ENCODE data around the gene GNG4. TPM values are rescaled to one million over a fixed set of nuclear protein-coding genes. Genes with fewer than 3 reads are reported as not detected.
A peak's percentile ranks its signal among the peaks of the same experiment; 100 is the strongest.

Gene GNG4
- total and polyA plus RNA-seq, 3 donors from 2014 or later, result 2.9 to 3.3 (median 3.2) TPM

DNA sequence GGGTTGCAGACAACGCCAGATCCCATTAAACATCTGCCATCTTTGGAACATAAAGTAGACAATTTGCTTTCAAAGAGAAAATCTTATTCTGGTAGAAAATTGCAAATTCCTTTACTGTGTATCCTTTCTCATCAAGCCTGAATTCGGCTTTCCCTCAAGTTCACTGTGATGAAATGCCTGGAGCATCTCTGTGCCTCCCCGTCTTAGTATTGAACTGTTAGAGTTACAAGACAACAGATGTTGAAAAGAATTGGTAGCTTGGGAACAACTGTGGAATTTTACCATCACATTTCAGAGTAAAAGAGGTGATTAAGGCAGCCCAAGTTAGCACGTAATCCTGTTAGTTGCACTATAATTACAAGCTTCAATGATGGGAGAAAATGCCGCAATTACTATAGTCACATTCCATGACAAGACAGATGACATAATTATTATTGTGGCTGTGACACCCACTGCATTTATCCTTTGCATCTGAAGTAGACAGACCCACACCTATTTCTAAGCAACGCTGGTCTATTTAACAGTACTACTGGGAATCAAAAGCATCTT is 90.9 kb downstream of the GNG4 start:
- no peak for DNase-seq
- 78 to 83% methylated on average over 6 of the region's 6 CpGs for WGBS, 2 donors
- H3K9me3 ChIP-seq, result no peaks in the 10 kb centered on the region
- TF ChIP-seq, protein P1, sequence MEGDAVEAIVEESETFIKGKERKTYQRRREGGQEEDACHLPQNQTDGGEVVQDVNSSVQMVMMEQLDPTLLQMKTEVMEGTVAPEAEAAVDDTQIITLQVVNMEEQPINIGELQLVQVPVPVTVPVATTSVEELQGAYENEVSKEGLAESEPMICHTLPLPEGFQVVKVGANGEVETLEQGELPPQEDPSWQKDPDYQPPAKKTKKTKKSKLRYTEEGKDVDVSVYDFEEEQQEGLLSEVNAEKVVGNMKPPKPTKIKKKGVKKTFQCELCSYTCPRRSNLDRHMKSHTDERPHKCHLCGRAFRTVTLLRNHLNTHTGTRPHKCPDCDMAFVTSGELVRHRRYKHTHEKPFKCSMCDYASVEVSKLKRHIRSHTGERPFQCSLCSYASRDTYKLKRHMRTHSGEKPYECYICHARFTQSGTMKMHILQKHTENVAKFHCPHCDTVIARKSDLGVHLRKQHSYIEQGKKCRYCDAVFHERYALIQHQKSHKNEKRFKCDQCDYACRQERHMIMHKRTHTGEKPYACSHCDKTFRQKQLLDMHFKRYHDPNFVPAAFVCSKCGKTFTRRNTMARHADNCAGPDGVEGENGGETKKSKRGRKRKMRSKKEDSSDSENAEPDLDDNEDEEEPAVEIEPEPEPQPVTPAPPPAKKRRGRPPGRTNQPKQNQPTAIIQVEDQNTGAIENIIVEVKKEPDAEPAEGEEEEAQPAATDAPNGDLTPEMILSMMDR (IDR thresholded peaks at IDR 0.05), result no peak
- no peak for TF ChIP-seq POLR2A (IDR thresholded peaks at IDR 0.05)
- H3K27me3 ChIP-seq, result no peaks in the 10 kb centered on the region
- intact Hi-C loops (cut with DNase I; ENCODE audit: low total_unique reads), result no loop called here
- H3K27ac ChIP-seq, result no peak overlapping the region
- no peaks in the 10 kb centered on the region for H3K4me1 ChIP-seq
- H3K4me3 ChIP-seq, result no peak overlapping the region
- H3K36me3 ChIP-seq (ENCODE audit: low read depth, missing control alignments), result no peaks in the 10 kb centered on the region

DNA sequence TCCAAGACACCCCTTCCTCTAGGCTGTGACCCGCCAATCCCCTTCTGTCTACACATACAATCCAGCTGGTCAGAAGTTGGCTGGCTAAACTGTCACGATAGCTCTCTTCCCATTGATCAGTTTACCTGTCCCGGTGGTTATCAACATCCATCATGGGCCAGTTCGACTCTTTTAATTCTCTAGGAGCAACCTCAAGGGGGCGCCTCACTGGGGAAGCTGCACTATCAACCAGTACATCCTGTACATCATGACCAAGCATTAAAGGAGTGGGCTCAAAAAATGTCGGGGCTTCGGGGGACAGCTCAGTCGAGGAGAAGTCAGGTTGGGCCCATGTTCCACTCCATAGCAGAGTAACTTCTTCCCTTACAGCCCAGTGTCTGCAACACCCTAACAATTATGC is 92.1 kb downstream of the GNG4 start:
- DNase-seq, result peak; percentile 18
- no peaks in the 10 kb centered on the region for H3K36me3 ChIP-seq (ENCODE audit: low read depth, missing control alignments)

DNA sequence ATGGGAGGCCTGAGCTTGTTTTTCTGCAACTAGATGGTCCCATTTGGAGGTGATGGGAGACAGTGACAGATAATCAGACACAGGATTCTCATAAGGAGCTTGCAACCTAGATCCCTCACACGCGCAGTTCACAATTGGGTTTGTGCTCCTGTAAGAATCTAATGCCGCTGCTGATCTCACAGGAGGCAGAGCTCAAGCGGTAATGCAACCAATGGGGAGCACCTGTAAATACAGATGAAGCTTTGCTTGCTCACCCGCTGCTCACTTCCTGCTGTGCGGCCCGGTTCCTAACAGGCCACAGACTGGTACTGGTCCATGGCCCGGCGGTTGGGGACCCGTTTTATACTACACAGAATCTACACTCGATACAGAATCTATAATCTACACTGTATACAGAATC is 92.8 kb downstream of the GNG4 start:
- Histone ChIP-seq H3K27me3 (no peaks in the 10 kb centered on the region), H3K9me3 (no peaks in the 10 kb centered on the region), H3K4me1 (no peaks in the 10 kb centered on the region), H3K4me3 (no peak overlapping the region), H3K27ac (no peak overlapping the region), H3K36me3 (ENCODE audit: low read depth, missing control alignments) (no peaks in the 10 kb centered on the region)
- TF ChIP-seq, protein P1 (IDR thresholded peaks at IDR 0.05), result no peak
- no peak for TF ChIP-seq POLR2A (IDR thresholded peaks at IDR 0.05)
- 90 to 97% methylated on average over 10 to 11 of the region's 11 CpGs for WGBS, 2 donors
- no peak for DNase-seq
- intact Hi-C loops (cut with DNase I; ENCODE audit: low total_unique reads), result no loop called here

More for the DNA sequence above, 92.1 kb downstream of the GNG4 start:
- Histone ChIP-seq H3K27ac (no peak overlapping the region), H3K9me3 (no peaks in the 10 kb centered on the region), H3K4me3 (no peak overlapping the region), H3K4me1 (no peaks in the 10 kb centered on the region), H3K27me3 (no peaks in the 10 kb centered on the region)
- intact Hi-C loops (cut with DNase I; ENCODE audit: low total_unique reads), result no loop called here
- WGBS, 2 donors, result 89 to 92% methylated on average over 8 of the region's 8 CpGs
- no peak for TF ChIP-seq POLR2A (IDR thresholded peaks at IDR 0.05)
- TF ChIP-seq, protein P1 (IDR thresholded peaks at IDR 0.05), result no peak

DNA sequence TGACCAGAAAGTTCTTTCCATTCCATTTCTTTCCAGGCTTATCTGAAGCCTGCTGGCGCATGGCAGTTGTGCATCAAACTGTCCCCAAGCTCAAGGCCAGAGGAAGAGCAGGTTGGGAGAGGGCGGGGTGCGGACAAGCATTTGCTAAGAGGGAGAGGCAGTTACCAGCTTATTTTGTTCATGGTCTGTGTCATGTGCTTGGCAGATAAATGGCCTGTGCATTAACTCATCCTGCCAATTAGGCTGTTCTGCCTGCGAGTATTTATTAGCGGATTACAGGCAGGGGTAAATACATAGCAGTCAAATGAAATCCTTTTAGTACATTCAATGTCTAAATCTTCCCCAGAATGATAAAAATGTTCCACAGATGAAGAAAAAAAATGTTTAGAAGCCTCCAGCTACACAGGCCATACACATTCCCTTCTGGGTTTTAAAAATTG is 96.5 kb downstream of the GNG4 start:
- H3K4me3 ChIP-seq, result no peak overlapping the region

More for the DNA sequence above, 96.5 kb downstream of the GNG4 start:
- H3K4me1 ChIP-seq, result no peaks in the 10 kb centered on the region
- TF ChIP-seq POLR2A (IDR thresholded peaks at IDR 0.05), result no peak
- TF ChIP-seq, protein P1 (IDR thresholded peaks at IDR 0.05), result no peak
- 40 to 56% methylated on average over 5 of the region's 5 CpGs for WGBS, 2 donors
- no peak overlapping the region for H3K27ac ChIP-seq
- no peaks in the 10 kb centered on the region for H3K36me3 ChIP-seq (ENCODE audit: low read depth, missing control alignments)
- intact Hi-C loops (cut with DNase I; ENCODE audit: low total_unique reads), result no loop called here
- peak; percentile 72 for DNase-seq
- H3K27me3 ChIP-seq, result no peaks in the 10 kb centered on the region
- no peaks in the 10 kb centered on the region for H3K9me3 ChIP-seq
